Fibroblast of the conjunctiva (primary cell): ENCODE results near the gene EPS8L3.

Source experiments
- DNase-seq: peaks from one replicate; pipeline ENCODE4 v3.0.0-alpha.2; 2010; ENCODE audit warnings: low read depth

EPS8L3 gene

DNA sequence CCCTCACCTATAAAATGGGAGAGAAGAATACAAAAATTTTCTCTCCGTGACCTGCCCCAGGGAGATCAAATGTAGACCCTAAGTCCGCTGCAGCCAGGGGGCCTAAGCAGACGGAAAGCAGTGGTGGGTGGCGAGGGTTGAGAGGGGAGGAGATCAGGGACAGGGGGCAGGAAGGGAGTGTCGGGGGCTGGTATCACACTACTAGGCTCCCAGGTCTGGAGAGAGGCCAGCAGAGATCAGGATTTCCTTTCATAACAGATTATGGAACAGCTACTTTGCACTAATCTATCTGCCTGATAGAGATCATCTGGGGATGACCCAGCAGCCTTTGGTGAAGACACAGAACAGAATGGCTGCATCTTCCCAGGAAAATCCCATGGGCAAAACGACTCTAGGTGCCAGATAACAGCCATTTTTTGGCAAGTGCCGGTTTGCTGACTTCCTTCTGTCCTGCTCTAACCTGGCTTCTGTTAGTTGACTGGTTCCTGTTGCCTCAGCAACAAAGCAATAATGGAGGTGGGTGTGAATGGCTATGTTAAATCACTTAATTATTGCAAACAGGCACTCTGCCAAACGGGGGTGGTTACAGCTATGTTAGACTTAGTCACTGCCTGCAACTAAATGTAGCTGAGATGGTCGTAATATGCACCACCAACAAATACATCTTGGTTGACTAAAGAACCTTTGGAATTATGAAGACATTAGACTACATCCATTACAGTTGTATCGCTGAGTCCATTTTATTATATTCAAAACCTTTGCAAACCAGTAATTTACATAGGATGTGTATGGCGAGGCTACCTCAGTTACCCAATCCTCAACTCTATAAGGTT, 30.0 kb upstream of the EPS8L3 start:
- DNase-seq: peak; percentile 55

DNA sequence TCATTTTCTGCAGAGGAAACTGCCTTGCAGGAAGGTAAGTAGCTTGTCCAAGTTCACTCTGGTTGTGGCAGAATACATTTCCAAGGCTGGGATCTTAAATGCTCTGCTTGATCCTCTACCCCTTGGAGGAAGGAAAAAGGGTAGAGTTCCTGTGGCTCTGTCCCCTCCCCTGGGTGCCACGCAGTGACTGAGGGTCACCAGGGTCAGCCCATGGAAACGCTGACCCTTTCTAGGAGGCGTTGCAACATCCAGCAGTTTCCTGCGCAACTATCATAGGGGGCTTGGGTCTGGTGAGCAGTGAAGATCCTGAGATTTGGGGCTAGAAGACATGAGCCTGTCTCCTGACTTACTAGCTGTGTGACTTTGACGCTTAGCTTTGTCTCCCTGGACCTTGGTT, 29.4 kb upstream of the EPS8L3 start:
- no peak for DNase-seq

DNA sequence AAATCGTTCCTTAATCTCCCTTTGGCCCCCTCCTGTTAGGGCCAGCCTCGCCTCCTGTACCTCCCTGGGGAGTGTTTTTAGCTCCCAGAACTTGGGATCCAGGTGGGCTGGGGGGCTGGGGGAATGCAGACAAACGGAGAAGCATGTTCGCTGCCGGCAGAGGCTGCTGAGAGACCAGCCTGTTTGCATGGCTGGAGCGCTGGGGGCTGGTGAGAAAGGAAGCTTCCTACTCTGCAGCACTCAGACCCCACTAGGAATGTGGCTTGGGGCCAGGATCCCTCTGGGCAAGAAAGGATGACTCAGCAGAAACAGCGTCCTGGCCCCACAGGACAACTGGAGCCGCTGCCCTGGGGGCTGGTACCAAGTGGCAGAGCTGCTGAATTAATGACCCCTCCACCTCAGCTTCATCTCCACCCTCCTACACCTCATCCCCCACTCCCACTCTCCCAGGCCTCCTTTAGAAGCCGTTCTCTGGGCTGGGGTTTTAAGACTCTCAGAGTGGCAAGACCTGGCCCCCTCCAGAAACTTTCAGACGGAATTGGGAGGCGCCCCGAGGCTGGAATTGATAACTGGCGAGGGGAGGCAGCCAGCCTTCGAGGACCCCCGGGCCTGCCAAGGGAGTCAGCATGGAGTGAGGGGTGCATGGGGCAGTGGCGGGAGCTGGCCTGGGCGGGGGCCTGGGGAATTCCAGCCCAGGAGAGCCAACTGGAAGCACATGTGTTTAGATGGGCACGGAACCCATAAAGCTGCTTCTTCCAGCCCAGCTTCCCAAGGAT, 28.5 kb upstream of the EPS8L3 start:
- peak; percentile 88 for DNase-seq

DNA sequence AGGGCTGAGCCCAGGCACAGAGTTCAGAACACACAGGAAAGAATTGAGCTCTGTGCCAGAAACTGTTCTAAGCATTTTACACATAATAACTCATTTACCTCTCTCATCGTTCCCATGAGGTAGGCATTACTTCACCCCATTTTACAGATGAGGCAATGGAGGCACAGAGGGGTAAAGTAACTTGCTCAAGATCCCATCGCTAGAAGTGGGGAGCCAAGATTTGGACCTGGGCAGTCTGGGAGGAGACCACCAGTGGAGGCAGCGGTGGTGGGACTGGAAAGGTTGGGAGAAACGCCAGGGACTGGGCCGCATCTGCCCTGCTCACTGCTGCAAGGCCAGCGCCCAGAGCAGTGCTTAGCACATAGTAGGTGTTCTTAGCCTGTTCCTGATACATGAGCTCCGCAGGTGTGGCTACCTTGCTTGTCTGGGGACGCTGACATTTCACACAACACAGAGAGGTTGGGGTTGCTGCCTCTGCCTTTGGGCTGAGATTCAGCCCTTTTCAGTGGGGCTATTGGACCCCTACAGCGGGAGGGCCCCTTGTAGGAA, 27.8 kb upstream of the EPS8L3 start:
- no peak for DNase-seq

DNA sequence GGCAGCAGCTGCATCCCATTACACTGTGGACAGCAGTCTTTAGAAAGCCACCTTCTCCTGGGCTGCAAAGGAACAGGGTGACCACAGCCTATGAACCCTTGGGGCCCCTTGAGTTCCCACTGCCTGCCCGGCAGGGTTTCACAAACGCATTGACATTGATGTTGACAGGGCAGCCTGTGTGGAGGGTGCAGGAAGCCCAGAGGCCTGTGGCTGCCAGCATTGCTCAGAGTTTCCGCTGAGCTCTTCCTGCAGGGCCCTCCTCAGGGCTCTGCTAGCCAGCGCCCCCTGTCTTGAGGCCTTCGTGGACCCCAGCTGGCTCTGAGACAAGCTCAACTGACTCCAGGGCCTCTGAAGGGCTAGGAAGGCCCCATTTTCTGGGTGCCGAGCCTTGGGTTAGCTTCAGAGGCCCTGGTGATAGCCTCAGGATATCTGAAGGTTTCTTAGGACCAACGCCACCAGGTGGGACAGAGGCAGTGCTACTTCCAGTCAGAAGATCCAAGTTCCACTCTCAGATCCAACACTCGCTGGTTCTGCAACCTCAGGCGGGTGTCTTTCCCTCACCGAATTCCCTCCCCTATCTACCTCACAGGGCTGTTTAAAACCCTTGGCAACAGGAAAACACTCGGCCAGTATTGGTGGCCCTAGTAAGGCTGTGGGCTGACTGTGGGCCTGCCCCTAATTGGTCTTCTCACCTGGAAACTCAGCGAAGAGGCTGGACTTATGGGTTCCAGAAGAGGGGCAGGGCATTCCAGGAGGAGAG, 27.2 kb upstream of the EPS8L3 start:
- no peak for DNase-seq

DNA sequence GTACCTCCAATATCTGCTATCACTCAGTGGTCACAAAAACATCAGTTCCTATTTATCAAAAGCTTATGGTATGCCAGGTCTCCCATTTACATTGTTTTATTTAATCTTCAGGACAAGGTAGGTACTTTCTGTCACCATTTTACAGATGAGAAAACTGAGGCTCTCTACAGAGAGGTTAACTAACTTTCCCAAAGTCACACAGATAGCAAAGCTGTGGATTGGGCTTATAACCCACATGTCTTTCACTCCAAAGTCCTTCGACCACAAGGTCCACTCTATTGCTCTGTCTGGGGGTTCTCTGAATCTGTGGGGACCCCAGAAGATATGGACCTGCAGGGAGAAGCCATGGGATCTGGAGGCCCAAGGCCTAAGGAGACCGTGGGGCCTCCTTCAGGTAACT, 26.6 kb upstream of the EPS8L3 start:
- DNase-seq: no peak

DNA sequence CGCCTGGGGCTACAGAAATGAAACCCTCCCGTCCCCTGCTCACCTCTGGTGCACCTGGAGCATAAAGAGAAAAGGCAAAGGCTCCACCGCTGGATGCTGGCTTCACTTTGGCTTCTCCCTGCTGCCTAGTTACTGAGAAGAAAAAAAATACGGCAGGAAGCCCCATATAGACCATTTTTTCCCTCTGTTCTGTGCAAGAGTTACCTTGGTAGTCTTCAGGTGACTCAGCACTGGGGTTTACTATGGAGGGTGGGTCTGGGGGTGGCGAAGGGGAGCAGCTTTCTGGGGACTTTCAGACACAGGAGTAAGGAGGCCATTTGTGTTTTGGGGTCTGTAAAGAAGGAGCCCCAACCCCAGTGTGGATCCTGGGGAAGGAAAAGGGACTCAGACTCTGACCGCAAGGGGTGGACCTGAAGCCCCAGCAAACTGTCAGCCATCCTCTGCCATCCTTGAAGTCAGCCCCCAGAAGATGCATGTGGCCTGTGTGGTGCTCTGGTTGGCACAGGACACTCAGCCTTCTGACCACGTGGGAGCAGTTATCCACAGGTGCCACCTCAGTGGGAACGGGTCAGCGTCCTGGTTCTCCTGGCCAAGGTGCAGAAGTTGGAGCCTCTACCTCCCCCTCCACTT, 25.9 kb upstream of the EPS8L3 start:
- no peak for DNase-seq

DNA sequence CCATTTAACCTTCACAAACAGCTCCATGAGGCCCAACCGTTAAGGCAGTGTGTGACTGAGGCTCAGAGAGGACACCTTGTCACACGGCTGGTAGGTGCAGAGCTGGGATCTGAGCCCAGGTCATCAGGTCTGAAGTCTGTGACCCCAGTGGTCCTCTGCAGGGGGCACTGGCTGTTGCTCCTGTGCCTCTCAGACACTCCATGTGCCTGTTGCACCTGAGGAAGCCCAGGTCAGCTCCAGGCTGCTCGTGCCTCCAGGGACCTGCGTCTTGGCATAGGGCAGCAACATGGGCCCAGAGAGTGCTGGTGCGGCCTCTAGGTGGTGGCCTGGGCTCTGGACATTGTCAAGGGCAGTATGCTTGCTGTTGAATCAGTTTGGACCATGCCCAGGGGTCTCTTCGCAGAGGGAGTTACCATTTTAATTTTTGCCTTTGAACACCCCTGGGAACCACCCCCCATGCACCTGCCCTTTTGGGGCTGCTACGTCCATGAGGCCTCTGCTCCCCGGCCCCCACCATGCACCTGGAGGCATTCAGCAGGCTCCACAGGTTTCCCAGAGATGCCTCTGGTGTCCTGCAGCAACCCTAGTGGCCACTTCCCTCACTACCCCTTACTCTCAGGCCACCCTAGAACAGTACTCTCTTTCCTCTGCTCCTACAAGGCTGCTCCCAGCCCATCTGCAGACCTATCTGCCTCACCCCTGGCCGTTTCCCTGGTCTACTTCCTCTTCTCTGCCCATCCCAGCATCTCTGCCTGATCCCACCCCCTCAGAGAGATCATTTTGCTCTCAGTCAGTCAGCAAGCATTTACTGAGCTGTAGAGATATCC, 25.2 kb upstream of the EPS8L3 start:
- DNase-seq: no peak

DNA sequence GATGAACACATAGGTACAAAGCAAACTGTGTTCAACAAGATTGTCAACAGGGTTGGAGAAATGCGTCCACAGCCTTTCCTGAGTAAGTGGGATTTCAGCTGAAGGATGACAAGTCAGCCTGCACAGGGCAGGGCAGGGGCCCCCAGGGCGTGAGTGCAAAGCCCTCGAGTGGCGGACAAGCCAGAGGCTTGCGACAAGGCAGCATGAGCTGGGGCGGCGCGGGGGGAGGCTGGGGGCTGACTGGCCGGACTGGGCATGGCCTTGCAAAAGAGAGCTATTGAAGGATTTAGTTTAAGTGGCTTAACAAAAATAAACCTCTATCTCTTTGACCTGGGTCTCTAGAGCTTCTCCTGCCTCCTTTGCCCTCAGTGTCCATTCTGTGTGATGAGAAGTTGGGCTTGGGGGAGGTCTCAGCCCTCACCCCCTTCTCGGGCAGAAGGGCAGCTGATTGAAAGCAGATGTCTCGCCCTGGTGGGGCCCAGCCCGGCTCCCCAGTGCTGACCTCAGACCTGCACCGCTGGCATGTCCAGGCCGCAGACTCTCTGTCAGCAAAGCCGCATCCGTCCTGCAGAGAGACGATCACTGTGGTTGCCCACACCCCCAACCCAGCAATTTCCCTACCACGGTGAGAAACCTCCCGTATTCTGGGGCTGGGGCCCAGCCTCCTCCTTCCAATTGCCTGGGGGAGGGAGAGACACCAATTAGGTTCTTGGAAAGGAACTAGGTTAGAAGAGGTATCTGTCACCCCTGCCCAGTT, 24.3 kb upstream of the EPS8L3 start:
- DNase-seq: no peak

DNA sequence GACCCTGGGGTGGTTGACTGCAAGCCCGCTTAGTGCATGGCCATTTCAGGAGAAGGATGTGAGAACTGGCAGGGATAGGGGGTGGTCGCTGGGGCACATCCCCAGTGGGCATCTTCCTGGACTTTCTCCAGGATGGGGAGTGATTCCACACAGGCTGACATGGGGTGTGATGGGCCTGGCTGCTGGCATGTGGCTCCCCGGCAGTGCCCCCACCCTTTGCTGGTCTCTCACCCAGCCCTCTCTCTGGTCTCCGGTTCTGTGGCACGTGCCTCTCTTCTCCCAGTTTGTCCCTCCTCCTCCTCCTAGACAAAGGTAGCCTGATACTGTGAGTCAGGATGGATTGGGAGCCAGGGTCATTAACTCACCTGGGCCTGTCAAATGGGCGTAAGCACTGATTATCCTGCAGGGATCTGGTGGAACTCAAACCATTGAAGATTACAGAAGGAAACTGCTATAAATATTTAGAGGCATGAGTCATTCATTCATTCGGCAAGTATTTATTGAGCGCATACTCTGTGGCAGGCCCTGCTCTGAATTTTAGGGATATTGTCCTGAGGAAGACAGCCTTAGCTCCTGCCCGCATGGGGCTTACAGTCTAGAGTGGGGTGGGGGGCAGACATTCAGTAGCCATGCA, 23.6 kb upstream of the EPS8L3 start:
- no peak for DNase-seq

DNA sequence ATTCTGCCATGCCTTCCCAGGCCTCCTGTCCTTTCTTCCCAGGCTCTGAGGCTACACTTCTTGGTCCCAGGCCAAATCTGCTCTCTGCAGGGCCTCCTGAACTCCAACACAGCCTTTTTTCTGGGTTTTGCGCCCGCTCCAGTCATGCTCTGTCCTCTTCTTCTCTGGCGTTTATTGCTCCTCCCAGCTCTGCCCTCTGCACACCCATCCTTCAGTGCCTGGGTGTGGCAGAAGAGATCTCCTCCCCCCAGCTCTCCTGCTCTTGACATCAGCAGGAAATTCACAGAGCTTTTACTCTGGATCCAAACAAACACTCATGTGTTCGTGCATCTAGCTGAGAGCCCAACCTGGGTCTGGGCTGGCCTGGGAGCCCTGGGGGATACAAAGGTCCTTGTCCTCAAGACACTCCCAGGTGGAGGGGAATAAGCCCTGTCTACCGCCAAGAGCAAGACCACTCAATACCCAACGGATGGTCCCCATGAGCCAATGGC, 22.9 kb upstream of the EPS8L3 start:
- DNase-seq: no peak

DNA sequence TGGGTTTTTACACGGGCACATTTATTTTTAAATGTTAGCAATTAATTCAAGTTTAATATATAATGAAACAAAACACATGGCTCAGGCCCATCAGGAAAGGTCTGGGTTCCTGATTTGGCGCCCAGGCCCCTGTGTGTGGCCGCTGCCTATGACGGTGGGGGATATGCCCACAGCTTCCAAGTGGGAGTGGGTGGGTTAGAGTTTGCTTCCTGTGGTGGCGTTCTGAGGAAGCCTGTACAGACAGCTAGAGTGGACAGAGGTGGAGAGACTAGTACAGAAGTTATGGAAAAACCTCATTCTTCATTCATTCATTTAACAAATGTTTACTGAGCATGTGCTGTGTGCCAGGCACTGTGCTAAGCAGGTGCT, 22.4 kb upstream of the EPS8L3 start:
- DNase-seq: no peak

DNA sequence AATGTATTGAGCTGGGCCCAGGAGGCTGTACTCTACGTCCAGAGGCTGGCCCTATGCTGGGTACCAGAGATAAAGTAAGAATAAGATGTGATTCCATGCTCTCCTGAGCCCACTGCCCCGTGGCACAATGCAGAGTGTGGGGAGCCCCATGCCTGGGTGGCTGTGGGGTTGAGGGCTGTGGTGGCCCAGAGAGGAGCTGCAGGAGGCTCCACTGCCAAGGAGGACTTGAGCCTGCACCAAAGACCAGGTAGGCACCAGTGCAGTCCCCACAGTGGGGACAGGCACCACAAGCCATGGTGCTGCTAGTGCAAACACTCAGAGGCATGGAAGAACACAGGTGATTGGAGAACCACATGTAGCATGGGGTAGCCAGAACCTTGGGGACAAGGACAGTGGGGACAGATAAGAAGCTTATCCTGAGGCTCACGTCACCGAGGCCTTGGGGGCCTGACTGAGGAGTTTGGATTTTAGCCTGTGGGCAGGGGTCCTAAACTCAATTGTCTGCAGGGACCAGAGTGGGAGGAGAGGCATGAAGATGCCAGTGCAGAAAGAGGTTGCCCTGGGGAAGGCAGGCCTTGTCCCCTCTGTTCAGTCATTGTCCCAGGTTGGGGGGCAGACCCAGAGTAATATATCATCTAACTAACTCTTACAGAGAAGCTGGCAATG, 21.9 kb upstream of the EPS8L3 start:
- no peak for DNase-seq

DNA sequence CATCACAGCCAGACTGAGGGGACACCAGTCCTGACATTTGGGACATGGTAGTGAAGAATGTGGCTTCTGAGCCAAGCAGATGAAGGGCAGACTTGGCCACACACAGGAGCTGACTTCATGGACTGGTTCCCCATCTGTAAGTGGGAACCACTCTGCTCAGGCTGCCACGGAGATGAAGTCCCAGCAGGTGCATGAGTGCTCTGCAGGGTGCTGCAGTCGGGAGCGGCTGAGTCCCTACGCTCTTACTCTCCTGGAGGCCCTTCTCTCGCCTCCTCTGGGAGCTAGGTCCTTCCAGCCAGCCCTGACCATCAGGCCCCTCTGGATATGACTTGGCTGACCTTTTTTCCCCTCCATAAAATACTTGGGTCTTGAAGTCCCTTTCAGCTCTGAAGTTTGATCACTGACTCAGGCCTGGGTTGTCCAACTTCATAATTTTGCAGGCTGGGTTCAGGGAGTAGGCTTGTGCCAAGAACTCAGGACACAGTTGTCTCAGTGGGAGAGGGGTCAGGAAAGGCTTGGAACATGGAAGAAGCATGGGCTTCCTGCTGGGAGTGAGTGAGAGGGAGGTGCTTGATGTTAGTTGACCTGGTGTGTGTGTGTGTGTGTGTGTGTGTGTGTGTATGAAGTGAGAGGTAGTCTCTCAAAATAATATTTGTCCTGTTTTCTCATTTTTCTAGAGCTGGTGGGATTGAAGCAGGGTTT, 21.0 kb upstream of the EPS8L3 start:
- DNase-seq: no peak

DNA sequence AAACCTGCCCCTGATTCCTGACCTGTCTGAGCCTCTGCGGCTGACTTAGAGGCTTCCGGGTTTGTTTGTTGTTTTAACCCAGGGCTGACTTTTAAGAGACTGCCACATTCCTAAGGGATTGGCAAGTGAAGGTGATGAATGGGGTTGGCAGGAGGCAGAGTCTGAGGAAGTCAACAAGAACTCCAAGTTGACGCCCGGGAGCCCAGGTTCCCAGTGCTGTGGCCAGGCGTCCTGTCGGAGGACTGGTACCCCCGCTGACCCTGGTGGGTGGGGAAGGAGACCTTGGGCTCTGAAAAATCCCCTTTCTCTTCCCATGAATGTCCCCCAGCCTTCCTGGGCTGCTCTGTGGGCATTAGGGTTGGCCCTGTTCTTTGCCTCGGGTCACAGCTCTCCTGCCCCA, 19.7 kb upstream of the EPS8L3 start:
- no peak for DNase-seq

DNA sequence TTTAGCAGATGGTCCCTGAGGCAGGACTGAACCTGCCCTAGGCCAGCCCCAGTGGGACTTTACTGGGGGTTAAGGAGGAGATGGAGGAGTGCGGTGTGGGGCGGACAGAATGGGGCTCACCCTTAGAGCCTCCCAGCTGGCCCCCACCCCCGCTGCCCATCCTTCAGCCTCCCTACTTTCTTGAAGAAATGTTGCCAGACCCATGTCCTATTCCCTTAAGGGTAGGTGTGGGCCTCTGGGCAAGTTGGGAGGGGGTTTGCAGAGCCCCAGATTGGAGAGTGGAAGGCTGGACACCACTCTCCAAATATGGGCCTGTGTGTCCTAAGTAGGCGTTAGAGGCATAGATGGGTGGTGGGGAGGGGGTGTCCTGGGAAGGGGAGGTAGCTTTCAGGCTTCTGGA, 19.2 kb upstream of the EPS8L3 start:
- DNase-seq: no peak

DNA sequence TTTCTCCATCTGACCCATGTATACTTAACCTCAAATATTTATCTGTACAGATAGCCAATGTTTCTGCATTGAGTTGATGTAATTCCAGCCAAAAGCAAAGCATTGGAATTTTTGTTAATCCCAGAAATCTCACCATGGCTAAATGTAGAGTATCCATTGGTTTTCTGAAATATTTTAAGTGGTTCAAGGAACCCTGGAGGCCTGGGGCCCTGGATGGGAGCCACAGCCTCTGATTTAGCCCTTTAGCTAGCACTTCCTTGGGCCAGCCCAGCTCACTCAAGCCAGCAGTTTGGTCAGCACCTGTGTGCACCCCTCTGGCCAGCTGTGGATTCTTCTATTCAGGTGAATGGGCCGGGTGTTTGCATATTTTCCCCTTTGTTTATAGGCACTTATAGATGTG, 18.8 kb upstream of the EPS8L3 start:
- DNase-seq: no peak

DNA sequence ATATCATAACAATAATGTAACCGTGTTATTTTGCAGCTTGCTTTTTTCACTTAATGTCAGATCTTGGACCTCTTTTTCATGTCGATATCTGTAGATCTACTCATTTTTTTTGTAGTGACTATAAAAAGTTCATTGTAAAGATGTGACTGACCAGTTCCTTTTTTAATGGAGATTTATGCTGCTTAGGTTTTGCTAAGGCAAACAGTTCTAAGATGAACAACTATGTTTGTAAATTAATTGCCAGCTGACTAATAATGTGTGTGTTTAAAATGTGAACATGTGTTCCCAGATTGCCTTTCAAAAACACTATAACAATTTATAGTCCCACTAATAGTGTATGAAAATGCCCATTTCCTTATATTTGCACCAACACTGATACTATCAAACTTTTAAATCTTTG, 18.1 kb upstream of the EPS8L3 start:
- no peak for DNase-seq

DNA sequence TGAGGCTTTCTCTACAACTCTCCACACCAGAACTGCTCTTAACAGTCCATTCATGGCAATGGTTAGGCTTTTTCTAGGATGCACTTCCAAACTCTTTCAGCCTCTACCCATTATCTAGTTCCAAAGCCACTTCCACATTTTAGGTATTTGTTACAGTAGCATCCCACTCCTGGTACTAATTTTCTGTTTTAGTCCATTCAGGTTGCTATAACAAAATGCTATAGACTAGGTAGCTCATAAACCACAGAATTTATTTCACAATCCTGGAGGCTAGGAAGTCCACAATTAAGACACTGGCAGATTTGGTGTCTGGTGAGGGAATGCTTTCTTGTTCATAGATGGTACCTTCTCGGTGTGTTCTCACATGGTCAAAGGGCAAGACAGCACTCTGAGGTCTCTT, 17.3 kb upstream of the EPS8L3 start:
- no peak for DNase-seq
